Nephron (organoid): Measurements from ENCODE around the gene LSP1.
A peak's percentile ranks its signal among the peaks of the same experiment; 100 is the strongest.

Experiments used
- H3K27ac Mint-ChIP-seq, 3 experiments: 2 replicates each; pipeline ENCODE4 v1.8.0; 2020; ENCODE audit warnings: mixed read lengths in 3 of 3, mild to moderate bottlenecking in 2 of 3, moderate library complexity in 1 of 3
- H3K27me3 Mint-ChIP-seq: 2 replicates; pipeline ENCODE4 v1.8.0; 2021; ENCODE audit warnings: low read depth, mild to moderate bottlenecking, moderate library complexity, mixed read lengths
- H3K36me3 Mint-ChIP-seq: 2 replicates; pipeline ENCODE4 v1.8.0; 2020; ENCODE audit warnings: low read depth, mixed read lengths
- H3K4me1 Mint-ChIP-seq: 2 replicates; pipeline ENCODE4 v1.8.0; 2020; ENCODE audit warnings: mixed read lengths
- H3K4me3 Mint-ChIP-seq, 3 experiments: 2 replicates each; pipeline ENCODE4 v1.8.0; 2020; ENCODE audit warnings: mild to moderate bottlenecking in 3 of 3, mixed read lengths in 3 of 3, moderate library complexity in 2 of 3
- H3K9me3 Mint-ChIP-seq: 2 replicates; pipeline ENCODE4 v1.8.0; 2020; ENCODE audit warnings: mixed read lengths
- TF ChIP-seq, protein P1 (sequence below), 3 experiments: fragments of 200-600 bp; sonication (generic); IDR thresholded peaks; one replicate each; pipeline ENCODE4 v1.5.0; 2021; ENCODE audit warnings: antibody characterized with exemption in 3 of 3; ENCODE audit not compliant: unreplicated experiment in 3 of 3

The LSP1 gene

DNA sequence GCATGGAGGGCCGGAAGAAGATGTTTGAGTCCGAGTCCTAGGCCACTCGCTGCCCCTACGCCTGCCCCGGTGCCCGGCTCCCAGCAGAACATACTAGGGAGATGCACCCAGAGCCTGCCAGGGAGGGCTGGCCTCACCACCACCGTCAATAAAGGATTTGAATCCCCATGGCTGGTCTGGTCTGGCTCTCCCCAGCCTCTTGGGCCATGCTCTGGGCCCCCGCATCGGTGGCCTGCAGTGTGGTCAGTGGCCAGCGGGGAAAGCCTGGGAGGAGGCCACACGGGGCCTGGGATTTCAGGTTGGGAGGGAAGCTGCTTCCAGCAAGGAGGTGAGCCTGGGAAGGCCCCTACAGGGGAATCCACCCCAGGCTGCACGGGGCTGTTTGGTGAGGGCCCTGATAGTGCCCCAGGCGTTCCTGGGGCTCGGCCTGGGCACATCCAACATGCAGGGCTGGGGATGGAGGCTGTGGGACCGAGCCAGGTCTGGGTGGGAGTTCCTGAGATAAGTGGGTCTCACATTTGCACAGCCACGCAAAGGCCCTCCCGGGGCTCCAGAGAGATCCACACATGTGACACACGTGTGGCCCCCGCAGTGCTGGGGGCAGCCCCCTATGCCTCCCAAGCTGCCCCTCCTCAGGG, 11.3 kb upstream of the LSP1 start:
- no peaks in the 10 kb centered on the region for H3K9me3 Mint-ChIP-seq
- no peaks in the 10 kb centered on the region for H3K36me3 Mint-ChIP-seq
- peaks cover 6% of the 10 kb centered on the region for H3K27me3 Mint-ChIP-seq
- H3K4me1 Mint-ChIP-seq = peaks cover 22% of the 10 kb centered on the region
- TF ChIP-seq, protein P1, sequence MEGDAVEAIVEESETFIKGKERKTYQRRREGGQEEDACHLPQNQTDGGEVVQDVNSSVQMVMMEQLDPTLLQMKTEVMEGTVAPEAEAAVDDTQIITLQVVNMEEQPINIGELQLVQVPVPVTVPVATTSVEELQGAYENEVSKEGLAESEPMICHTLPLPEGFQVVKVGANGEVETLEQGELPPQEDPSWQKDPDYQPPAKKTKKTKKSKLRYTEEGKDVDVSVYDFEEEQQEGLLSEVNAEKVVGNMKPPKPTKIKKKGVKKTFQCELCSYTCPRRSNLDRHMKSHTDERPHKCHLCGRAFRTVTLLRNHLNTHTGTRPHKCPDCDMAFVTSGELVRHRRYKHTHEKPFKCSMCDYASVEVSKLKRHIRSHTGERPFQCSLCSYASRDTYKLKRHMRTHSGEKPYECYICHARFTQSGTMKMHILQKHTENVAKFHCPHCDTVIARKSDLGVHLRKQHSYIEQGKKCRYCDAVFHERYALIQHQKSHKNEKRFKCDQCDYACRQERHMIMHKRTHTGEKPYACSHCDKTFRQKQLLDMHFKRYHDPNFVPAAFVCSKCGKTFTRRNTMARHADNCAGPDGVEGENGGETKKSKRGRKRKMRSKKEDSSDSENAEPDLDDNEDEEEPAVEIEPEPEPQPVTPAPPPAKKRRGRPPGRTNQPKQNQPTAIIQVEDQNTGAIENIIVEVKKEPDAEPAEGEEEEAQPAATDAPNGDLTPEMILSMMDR (IDR thresholded peaks at IDR 0.05; ENCODE audit: unreplicated experiment in 3 of 3) = no peak
- H3K4me3 Mint-ChIP-seq = no peak overlapping the region
- H3K27ac Mint-ChIP-seq = peak overlapping the region in 1 of 3 experiments; percentile 21

DNA sequence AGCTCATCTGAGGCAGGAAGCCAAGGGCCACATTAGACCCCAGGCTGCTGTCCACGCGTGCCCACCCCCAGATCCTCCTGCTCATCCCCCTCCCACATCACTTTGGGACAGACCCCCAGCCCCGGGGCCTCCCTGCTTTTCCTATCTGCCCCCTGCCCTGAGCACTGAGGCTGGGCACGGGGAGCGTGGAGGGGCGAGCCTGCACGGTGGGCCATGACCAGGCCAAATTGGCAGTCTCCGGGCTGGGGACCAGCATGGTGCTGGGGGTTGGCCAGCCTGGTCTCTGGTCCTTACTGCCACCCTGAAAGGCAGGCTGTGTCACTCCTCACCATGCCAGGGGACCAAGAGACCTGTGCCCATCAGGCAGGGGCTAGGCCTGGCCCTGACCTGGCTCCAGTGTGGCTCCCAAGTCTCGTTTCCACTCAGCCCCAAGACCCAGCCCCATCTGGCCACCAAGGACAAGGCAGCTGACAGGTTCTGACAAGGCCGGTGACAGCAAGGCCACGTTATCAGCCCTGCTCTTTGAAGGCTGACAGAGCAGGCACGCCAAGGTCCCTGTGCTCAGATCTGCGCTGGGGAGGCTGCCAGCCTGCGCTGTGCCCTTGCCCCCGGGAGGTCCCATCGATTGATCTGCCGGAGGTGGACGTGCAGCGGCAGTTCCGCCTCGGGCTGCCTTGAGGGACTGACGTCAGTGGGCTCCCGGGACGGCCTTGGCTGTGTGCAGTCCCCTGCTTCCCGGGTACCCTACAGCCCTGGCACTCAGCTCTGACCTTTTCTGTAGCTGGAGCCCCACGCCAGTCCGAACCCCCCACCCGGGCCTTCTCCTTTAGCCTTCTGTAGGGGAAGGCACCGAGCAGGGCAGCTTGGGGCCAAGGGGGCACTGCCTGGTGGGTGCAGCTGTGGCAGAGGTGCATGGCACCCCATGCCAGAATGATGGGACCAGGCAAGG, 10.5 kb upstream of the LSP1 start:
- no peaks in the 10 kb centered on the region for H3K36me3 Mint-ChIP-seq
- no peak overlapping the region for H3K27ac Mint-ChIP-seq
- H3K4me3 Mint-ChIP-seq = no peak overlapping the region
- no peaks in the 10 kb centered on the region for H3K9me3 Mint-ChIP-seq
- peaks cover 6% of the 10 kb centered on the region for H3K27me3 Mint-ChIP-seq
- H3K4me1 Mint-ChIP-seq = peaks cover 28% of the 10 kb centered on the region
- TF ChIP-seq, protein P1 (IDR thresholded peaks at IDR 0.05; ENCODE audit: unreplicated experiment in 3 of 3) = no peak

DNA sequence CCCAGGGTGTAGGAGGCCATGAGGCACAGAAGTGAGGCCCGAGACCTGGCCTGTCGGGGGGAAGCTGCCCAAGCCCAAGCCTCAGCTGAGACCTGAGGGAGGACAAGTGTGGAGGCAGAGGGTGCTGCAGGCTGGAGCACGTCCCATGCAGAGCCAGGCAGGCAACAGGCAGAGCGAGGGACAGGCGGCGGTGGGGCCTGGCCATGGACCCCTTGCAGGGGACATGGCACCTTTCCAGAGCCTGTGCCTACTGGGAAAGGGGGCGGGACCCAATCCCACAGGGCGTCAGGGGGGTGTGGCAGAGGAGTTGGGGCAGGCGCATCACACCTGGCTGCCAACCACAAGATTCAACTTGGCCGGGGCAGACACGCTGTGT, 9.8 kb upstream of the LSP1 start:
- no peak overlapping the region for H3K4me3 Mint-ChIP-seq
- H3K9me3 Mint-ChIP-seq = no peaks in the 10 kb centered on the region
- H3K27ac Mint-ChIP-seq = peak overlapping the region; percentile 69 to 70 (median 69)
- no peaks in the 10 kb centered on the region for H3K36me3 Mint-ChIP-seq
- peaks cover 31% of the 10 kb centered on the region for H3K4me1 Mint-ChIP-seq
- TF ChIP-seq, protein P1 (IDR thresholded peaks at IDR 0.05; ENCODE audit: unreplicated experiment in 3 of 3) = no peak
- H3K27me3 Mint-ChIP-seq = peaks cover 6% of the 10 kb centered on the region

DNA sequence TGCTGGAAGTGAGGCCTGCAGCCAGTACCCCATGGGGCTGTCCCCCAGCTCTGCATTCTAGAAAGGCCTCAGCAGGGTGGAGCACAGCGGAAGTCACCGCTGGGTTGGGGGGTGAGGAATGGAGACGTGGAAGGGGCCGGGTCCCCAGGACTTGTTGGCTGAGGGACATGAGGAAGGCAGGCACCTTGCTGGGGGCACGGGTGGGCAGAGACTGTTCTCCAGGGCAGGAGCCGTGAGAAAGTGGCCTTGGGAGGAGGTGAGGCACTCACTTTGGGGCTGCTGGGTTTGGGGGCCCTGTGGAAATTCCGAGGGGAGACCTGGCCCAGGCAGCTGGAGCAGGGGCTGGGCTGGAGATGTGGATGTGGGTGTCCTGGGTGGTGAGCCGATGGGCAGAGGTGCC, 9.1 kb upstream of the LSP1 start:
- peaks cover 6% of the 10 kb centered on the region for H3K27me3 Mint-ChIP-seq
- TF ChIP-seq, protein P1 (IDR thresholded peaks at IDR 0.05; ENCODE audit: unreplicated experiment in 3 of 3) = no peak
- no peaks in the 10 kb centered on the region for H3K36me3 Mint-ChIP-seq
- peaks cover 31% of the 10 kb centered on the region for H3K4me1 Mint-ChIP-seq
- peak overlapping the region; percentile 69 to 70 (median 69) for H3K27ac Mint-ChIP-seq
- H3K9me3 Mint-ChIP-seq = no peaks in the 10 kb centered on the region
- H3K4me3 Mint-ChIP-seq = no peak overlapping the region

DNA sequence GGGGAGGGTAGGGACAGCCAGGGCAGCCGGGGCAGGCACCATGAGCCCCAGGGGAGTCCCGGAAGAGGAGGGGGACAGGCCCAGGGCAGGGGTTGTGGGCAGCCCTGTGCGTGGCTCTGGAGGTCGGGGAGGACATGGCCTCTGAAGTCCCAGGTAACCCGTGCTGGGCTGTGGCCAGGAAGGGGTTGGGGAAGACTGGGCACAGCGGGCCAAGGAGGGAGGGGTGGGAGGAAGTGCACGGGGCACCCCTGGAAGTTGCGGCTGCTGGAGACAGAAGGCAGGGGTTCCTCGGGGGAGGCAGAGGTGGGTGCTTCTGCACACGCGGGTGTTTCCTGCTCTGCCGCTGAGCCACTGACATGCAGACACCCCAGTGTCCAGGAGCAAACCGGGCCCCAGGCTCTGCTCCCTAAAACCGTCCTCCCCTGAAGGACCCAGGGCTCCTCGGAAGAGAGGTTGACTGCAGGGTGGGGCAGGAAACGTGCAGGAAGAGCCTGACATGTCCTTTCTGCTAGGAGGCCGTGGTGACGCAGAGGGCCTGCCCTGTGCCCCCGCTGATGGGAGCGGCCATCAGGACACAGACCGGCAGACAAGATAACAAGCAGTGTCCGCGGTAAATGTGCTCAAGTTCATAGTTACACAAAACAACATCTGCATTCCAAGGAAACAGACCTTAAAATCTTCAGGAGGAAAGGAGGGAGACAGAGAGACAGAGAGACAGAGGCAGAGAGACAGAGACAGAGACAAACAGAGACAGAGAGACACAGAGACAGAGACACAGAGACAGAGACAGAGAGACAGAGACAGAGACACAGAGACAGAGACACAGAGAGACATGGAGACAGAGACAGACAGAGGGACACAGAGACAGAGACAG, 8.4 kb upstream of the LSP1 start:
- Mint-ChIP-seq H3K27ac (peak overlapping the region; percentile 44 to 80 (median 75)), H3K9me3 (no peaks in the 10 kb centered on the region), H3K27me3 (peaks cover 6% of the 10 kb centered on the region), H3K4me3 (peak overlapping the region in 1 of 3 experiments; percentile 2), H3K36me3 (no peaks in the 10 kb centered on the region), H3K4me1 (peaks cover 31% of the 10 kb centered on the region)
- TF ChIP-seq, protein P1 (IDR thresholded peaks at IDR 0.05; ENCODE audit: unreplicated experiment in 3 of 3) = no peak
